T-helper 1 cell (primary cell): ENCODE data around the gene ARL4A.
A peak's percentile ranks its signal among the peaks of the same experiment; 100 is the strongest.
"Not testable (repeated sequence)": the region's sequence is repeated elsewhere in the genome, so short reads cannot be mapped to it uniquely, and the experiment has no call there.

Experiments
- DNase-seq, 5 donors: peaks; one replicate each; pipeline ENCODE4 v3.0.0-alpha.2; 2012 to 2020

ARL4A gene

GRCh38 chr7:12670000-12670729, 17.3 kb upstream of the ARL4A start:
- DNase-seq, result no peak

GRCh38 chr7:12670743-12671520, 16.5 kb upstream of the ARL4A start:
- DNase-seq, result no peak

- DNase-seq, result not testable (repeated sequence)
These were observed 14.0 kb upstream of the ARL4A start for GRCh38 chr7:12673436-12673835.

GRCh38 chr7:12674053-12674452, 13.4 kb upstream of the ARL4A start:
- no peak for DNase-seq

GRCh38 chr7:12674861-12675260, 12.6 kb upstream of the ARL4A start:
- DNase-seq, result peak in 4 of 5 donors; percentile 20 to 67 (median 35)

GRCh38 chr7:12683678-12684585, 3.5 kb upstream of the ARL4A start:
- no peak for DNase-seq

- DNase-seq, result no peak
These were observed 2.7 kb upstream of the ARL4A start for GRCh38 chr7:12684733-12685132.

GRCh38 chr7:12685550-12685949, 1.9 kb upstream of the ARL4A start:
- peak in 4 of 5 donors; percentile 8 to 40 (median 22) for DNase-seq

GRCh38 chr7:12686234-12686890, 1.1 kb upstream of the ARL4A start:
- peak; percentile 94 to 98 (median 97) for DNase-seq

- DNase-seq, result no peak
These were observed 312 bp downstream of the ARL4A start for GRCh38 chr7:12687718-12688171.

- DNase-seq, result not testable (repeated sequence)
These were observed 1.2 kb downstream of the ARL4A start for GRCh38 chr7:12688485-12689170.

GRCh38 chr7:12689451-12689850, 2.0 kb downstream of the ARL4A start:
- DNase-seq, result no peak

GRCh38 chr7:12690041-12690878, 2.8 kb downstream of the ARL4A start:
- DNase-seq, result no peak

- not testable (repeated sequence) for DNase-seq
These were observed 4.0 kb downstream of the ARL4A start for GRCh38 chr7:12691388-12691787.

GRCh38 chr7:12692035-12692434, 4.6 kb downstream of the ARL4A start:
- no peak for DNase-seq

GRCh38 chr7:12692479-12693259, 5.2 kb downstream of the ARL4A start:
- DNase-seq, result no peak

GRCh38 chr7:12694817-12695216, 7.4 kb downstream of the ARL4A start:
- DNase-seq, result no peak

GRCh38 chr7:12695965-12696364, 8.5 kb downstream of the ARL4A start:
- no peak for DNase-seq

- DNase-seq, result no peak
These were observed 11.9 kb downstream of the ARL4A start for GRCh38 chr7:12699299-12699698.

GRCh38 chr7:12701433-12701832, 14.0 kb downstream of the ARL4A start:
- DNase-seq, result no peak
